GM21390 (cell line): ENCODE measurements around the gene RNF144A.
"Not testable (repeated sequence)": the region's sequence is repeated elsewhere in the genome, so short reads cannot be mapped to it uniquely, and the experiment has no call there.

Experiments used
- ATAC-seq: cut with Tn5 transposase; IDR thresholded peaks from one replicate; pipeline ENCODE4 v1.9.1; 2021; ENCODE audit not compliant: unreplicated experiment

RNF144A gene, protein sequence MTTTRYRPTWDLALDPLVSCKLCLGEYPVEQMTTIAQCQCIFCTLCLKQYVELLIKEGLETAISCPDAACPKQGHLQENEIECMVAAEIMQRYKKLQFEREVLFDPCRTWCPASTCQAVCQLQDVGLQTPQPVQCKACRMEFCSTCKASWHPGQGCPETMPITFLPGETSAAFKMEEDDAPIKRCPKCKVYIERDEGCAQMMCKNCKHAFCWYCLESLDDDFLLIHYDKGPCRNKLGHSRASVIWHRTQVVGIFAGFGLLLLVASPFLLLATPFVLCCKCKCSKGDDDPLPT

DNA sequence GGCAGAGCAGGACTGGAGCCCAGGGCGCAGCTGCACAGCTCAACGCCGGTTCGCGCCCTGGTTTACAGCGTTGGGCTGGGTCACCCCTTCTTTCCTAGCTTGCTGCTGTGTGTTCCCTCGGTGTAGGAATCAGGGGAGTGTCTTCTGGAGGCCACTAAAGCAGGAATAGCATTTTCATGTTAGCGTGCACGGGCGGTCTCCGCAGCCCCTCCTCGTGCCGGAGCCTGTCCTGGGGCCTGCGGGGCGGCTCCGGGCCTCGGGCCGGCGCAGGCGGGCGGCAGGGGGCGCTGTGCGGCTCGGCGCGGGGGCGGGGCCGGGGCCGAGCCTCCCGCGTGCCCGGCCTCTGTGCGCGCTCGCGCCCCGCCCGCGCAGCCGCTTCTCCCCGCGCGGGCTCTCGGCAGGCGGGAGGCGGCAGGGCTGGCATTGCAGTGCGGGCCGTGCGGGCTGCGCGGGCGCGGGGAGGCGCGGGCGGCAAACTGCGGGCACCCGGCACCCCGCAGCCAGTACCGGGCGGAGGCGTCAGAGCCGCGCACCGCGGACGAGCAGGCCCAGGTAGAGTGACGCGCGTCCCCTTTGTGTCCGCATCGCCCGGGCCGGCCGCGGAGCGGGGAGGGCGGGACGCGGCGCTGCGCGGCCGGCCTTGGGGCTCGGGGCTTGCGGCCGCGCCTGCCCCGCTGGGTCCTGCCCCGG is at the start of gene RNF144A:
Gene RNF144A, plus strand, starts transcription at position 342 of the 690 bp plus-strand sequence. CDS start 79,515 bp downstream, outside the sequence.
- ATAC-seq: peak; percentile 84

DNA sequence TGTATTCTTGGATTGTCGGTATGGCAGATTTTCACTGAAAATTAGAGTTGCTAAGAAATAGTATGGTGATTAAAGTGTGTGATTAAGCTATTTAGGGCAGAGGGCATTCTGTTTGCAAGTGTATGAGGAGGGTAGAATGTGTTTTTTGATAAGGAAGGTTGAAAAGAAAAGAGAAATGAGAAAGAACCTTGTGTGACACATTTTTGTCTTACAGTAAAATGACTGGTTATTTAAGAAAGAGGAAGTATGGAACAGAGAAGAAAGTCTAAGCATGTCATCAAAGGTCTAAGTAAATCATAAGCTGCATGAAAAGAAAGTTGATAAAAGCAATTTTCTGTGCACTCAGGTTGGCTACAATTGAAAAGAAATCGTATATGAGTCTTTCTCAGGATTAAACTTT is 44.8 kb upstream of the RNF144A start:
- peak; percentile 73 for ATAC-seq

DNA sequence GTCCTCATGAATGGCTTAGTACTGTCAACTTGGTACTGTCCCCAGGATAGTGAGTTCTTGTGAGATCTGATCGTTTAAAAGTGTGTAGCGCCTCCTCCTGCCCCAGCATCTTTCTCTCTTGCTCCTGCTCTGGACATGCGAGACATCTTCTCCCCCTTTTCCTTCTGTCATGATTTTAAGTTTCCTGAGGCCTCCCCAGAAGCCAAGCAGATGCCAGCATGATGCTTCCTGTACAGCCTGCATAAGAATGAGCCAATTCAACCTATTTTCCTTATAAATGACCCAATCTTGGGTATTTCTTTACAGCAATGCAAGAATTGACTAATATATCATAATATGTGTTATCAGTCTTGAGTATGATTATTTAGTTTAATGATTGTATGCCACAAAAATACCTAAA is 43.2 kb upstream of the RNF144A start:
- ATAC-seq: no peak

DNA sequence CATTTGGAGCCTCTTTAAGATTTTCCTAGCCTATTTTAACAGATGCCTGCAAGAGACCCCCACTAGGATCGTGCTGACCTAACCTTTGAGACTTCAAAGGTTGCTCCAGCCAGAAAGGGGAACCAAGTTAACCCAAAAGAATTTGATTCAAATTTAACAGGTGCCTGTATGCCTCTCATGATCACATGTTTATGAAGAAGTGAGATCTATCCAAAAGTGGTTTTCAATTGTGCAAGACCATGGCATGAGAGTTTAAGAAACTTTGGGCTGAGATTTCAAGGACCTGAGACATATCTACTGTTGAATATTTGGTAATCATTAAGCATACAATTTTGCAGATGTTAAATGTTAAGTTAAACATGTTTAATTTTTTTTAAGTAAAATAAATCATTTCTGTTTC is 40.9 kb upstream of the RNF144A start:
- no peak for ATAC-seq

DNA sequence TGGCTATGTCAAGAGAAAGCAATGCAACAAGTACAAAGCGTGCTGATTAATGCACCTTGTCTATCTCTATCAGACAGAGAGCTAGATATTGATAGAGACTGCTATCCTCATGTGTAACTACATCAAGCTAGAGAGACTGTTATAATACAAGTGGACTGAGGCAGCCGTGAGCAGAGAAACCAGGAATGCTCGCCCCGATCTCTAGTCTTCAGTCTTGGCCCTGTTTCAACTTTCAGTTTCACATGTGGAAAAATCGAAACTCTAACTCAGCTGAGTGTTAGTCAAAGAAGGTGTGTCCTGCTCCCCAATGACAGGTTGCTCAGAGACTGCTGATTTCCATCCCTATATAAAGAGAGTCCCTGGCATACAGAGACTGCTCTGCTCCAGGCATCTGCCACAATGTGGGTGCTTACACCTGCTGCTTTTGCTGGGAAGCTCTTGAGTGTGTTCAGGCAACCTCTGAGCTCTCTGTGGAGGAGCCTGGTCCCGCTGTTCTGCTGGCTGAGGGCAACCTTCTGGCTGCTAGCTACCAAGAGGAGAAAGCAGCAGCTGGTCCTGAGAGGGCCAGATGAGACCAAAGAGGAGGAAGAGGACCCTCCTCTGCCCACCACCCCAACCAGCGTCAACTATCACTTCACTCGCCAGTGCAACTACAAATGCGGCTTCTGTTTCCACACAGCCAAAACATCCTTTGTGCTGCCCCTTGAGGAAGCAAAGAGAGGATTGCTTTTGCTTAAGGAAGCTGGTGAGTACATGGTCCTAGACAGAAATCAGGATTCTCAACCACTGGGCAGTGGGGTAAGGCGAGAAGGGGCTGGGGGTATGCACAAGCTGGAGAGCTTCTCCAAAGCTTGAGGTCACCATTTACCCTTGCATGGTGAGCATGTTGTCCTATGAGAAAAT is 39.6 kb upstream of the RNF144A start, which contains the start of gene RSAD2:
Gene RSAD2, plus strand, starts transcription at position 376 of the 903 bp plus-strand sequence. Its CDS starts 24 bp downstream, at position 400.
- peak; percentile 74 for ATAC-seq

DNA sequence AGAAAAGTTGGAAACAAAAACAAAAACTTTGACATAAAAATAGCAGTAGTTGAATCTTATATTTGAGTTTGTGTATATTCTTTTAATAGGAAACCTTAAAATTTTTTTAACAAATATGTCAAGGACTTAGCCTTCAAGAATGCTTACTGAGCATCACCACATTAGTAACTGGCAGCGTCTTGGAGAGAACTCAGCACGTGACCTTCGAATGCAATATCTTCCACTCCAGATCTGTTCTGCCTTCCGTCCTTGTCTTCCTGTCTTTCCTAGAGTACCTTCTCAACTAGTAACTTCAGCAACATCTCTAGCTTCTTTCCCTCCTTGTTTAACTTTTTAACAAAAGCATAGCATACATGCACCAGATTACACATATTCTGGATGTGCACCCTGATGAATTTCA is 38.7 kb upstream of the RNF144A start:
- no peak for ATAC-seq

DNA sequence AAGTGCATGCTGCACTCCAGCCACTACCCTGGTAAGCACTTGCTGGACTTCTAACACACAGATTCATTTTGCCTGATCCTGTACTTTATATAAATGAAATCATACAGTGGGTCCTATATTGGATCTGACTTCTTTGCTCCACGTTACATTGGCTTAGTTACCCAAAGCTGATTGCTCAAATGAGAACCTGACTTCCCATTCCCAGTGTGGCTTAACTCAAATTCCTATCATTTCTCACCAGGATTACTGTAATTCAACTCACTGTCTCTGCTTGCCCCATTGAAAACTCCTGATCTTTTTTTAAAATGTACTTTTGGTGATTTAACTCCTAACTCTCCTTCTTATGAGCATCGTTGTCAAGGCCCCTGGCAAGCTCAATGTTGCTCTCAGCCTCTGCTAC is 38.2 kb upstream of the RNF144A start:
- no peak for ATAC-seq

DNA sequence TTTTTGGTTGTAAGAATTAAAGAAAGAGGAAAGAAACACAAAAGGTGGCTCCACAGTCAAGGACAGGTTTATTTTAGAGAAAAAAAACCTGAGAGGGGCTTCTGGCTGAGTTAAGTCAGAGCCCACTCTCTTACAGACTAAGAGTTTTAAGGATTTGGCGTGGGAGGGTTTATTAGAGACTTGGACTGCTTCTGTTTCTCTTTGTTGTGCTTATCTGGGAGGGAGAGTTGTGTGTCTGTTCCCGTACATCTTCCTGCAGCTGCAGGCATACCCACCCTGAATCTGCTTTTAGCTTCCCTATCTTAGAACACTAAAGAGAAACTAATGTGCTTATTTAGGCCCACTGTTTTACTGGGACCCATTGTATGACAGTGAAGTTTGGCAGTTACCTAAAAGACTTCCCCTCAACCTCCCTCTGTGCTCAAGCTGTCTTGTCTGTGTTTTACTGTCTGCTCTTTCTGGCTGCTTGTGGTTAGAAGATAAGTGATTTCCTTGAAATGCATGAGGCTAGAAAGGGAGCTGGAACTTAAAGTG is 36.9 kb upstream of the RNF144A start:
- no peak for ATAC-seq

DNA sequence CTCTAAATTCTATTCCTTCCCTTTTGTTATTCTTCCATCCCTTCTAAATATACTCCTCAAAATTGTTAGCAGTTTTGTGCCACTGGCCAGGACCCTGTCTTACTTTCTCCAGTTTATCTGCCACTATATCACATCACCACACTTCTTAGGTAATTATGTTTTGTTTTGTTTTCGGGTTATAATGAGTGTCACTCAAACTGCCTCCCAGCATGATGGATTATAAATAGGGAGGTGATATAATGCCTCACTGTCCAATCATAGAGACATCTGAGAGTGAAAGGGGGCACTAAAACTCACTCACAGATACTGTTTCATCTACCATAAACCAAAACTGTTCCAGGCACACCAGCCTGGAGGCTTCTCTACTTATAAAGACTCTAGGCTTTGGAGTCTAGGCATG is 36.2 kb upstream of the RNF144A start:
- no peak for ATAC-seq

DNA sequence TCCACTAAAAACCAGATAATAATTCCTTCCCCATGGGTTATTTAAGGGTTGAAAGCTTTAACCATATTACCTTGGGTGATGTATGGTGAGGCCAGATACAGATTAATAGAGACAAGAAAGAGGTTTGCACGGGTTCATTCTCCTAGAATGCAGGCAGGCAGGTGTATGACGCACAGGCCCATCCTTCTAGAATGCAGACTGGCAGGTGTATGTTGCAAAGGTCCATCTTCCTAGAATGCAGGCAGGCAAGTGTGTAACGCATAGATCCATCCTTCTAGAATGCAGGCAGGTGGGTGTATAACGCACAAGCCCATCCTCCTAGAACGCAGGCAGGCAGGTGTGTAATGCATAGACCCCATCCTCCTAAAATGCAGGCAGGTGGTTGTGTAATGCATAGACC is 35.7 kb upstream of the RNF144A start:
- ATAC-seq: no peak

DNA sequence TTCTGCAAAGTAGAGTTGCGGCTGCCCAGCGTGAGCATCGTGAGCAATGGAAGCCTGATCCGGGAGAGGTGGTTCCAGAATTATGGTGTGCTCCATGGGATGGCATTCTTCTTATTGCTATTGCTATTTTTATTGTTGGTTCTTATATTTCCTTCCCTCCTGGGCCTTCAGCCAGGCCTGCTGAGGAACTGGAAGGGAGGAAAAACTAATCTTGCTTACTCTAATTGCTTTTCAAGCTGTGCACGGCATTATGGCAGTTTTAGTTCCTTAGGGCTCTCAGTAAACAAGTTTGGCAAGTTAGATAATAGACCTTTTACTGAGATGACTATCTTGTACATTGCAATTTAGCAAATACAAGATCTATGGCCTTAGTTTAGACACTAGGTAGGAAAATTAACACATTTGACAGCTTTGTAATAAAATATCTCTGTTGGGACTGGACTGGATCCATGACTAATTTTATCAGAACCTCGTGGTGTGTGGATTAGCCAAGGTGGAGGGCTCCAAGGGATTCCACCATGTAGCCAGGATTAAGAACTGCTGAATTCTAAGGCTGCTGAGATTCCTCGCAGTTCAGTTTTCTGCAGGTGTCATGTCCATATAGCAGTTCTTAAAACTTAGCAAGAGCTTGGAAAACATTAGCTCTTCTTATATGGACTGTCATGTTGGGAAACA is 33.6 kb upstream of the RNF144A start:
- ATAC-seq: no peak

DNA sequence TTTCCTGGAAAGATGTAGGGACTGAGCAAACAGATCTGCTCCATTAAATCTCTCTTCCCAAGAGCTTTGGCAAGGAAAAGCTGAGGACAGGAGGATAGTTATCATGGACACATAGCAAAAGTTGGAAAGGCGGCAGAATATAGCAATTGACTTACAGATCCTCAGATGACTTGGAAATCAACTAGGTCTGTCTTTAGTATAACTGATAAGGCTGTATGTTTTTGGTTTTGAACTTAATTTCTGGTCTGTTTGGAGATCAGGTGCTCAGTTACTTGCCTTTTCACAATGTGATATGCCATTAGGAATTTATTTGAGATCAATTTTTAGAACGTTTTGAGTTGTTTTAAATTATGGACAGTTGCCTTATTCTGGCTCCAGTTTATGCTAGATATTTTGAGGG is 31.7 kb upstream of the RNF144A start:
- no peak for ATAC-seq

DNA sequence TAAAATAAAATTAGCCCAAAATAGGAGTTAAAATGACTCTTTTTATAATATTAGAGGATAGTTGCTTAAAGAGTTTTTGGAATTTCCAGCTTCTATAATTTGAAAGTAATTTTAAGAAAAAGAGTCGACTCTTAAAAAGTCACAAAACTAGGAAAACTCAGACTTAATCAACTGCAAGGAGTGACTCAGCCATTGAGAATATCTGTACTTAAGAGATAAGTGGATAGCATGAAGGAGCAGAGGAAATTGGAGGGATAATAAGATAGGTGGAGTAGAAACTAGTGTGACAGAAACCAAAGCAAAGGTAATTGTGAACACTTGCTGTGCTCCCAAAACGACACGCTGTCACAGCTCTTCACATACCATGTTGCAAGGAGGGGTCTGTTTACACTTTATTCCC is 31.2 kb upstream of the RNF144A start:
- no peak for ATAC-seq

DNA sequence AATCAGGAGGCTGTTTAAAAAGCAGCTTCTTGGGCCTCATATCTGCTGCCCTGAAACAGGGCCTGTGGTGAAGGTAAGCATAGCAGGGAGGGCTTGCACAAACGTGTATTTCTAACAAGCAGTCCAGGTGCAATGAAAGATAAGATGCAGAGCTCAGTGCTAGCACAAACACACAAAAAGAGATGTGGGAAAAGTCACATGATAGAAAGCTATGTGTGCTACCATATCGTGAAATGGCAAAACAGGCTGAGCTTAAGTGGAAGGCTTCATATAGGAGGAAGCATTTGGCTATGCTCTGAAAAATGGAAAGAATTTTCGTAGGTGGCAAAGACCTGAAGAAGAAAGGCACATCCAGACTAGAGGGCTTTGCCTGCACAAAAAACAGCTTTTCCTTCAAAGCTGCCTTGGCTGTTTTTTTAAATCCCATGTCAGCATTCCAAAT is 29.4 kb upstream of the RNF144A start:
- no peak for ATAC-seq

DNA sequence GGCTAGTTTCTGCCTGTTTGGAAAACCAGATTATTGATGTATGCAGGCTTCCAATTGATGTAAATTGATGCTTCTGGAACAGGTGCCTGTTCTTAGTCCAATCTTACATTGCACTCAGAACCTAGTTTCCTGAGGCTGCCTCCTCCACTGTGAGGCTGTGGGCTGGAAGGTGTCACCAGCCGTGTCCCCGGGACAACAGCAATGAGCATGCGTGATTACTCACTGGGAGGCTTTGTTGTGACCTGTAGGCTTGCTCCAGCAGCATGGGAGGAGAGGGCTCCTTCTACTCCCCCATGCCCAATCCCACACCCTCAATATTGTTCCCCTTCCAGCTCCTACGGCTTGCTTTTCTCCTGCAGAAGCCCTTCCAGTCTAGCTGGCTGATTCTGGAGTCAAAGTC is 28.5 kb upstream of the RNF144A start:
- ATAC-seq: no peak

DNA sequence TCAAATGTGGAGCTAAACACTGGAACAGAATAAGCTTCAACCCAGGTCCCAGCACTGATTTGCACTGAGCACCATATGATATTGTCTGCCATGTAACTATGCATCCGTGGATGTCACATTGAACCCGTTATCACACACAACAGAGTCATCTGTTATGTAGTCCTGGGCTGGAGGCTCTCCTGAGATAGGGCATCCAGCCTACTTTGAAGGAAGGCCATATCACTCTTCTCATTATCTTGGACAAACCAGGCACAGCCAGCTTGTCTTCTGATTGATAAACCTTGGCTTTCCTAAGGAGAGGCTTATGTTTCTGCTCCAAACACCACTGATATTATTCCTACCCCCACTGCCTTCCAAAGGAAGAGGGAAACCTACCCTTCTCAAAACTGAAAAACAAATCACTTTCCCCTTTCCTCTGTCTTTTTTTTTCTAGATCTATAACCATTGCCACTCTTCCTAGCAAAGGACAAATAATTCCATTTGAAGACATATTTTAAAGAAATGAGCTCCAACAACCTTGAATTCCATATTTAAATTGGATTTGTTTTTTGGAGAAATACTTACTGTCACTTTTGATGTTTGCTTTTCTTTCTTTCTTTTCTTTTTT is 23.2 kb upstream of the RNF144A start:
- no peak for ATAC-seq

DNA sequence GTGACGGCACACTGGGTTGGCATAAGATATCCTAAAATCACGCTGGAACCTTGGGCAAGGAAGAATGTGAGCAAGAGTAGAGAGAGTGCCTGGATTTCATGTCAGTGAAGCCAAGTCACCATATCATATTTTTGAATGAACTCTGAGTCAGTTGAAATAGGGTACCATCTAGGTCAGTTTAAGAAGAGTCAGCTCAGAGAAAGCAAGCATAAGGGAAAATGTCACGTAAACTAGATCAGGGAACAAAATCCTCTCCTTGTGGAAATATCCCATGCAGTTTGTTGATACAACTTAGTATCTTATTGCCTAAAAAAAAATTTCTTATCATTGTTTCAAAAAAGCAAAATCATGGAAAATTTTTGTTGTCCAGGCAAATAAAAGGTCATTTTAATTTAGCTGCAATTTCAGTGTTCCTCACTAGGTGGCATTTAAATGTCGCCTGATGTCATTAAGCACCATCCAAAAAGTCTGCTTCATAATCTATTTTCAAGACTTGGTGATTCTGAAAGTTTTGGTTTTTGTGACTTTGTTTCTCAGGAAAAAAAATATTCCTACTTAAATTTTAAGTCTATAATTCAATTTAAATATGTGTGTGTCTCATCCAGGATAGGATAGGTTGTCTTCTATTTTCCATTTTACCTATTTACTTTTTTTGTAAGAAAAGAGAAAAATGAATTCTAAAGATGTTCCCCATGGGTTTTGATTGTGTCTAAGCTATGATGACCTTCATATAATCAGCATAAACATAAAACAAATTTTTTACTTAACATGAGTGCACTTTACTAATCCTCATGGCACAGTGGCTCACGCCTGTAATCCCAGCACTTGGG is 20.1 kb upstream of the RNF144A start:
- ATAC-seq: peak; percentile 67

DNA sequence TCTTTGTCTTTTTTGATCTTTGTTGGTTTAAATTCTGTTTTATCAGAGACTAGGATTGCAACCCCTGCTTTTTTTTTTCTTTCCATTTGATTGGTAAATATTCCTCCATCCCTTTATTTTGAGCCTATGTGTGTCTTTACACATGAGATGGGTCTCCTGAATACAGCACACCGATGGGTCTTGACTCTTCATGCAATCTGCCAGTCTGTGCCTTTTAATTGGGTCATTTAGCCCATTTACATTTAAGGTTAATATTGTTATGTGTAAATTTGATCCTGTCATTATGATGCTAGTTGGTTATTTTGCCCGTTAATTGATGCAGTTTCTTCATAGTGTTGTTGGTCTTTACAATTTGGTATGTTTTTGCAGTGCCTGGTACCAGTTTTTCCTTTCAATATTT is 14.6 kb upstream of the RNF144A start:
- ATAC-seq: not testable (repeated sequence)

DNA sequence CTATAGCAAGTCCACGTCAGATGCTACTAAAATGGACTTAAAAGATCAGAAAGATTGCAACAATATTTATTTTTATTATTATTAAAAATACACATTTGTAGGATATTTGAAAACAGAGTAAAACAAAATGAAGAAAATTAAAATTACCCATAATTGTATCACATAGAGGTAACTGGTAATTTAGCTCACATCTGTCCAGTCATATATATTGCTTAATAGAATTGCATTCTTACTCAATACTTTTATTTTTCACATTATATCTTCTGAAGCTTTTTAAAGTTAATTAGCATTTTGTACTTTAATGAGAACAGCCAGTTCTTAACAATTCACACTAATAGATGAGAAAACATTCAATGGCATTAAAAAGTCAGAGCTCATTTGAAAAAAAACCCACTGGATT is 11.5 kb upstream of the RNF144A start:
- no peak for ATAC-seq
